ENCODE data around the gene DOHH. TPM values are rescaled to one million over a fixed set of nuclear protein-coding genes. Genes with fewer than 3 reads are reported as not detected.
A peak's percentile ranks its signal among the peaks of the same experiment; 100 is the strongest.
"Not testable (repeated sequence)": the region's sequence is repeated elsewhere in the genome, so short reads cannot be mapped to it uniquely, and the experiment has no call there.

DOHH gene
- total and polyA plus RNA-seq, 5 donors = 9.8 to 14.8 (median 12.4) TPM

DNA sequence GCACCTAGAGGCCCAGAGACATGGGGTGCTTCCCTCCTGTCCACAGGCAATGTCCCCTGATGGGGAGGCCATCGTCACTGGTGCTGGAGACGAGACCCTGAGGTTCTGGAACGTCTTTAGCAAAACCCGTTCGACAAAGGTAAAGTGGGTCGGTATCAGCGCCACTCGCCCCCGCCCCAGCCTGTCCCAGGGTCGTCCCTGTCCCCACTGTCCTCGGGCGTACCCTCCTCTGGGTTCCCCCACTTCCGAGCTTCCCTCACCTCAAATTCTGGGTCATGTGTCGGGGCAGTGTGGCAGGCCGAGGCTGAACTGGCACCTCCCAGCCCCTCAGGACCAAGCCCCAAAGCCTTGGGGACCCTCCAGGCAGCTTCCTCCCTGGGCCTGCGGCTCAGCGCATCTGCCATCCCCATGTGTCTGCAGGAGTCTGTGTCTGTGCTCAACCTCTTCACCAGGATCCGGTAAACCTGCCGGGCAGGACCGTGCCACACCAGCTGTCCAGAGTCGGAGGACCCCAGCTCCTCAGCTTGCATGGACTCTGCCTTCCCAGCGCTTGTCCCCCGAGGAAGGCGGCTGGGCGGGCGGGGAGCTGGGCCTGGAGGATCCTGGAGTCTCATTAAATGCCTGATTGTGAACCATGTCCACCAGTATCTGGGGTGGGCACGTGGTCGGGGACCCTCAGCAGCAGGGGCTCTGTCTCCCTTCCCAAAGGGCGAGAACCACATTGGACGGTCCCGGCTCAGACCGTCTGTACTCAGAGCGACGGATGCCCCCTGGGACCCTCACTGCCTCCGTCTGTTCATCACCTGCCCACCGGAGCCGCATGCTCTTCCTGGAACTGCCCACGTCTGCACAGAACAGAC is 34.1 kb upstream of the DOHH start:
- intact Hi-C loops (cut with DNase I) = no loop called here
- Histone ChIP-seq H3K4me3 (ENCODE audit: low read length) (no peak overlapping the region), H3K9me3 (ENCODE audit: control insufficient read depth, low read length) (no peaks in the 10 kb centered on the region), H3K27ac (ENCODE audit: low read length) (no peak overlapping the region), H3K4me1 (ENCODE audit: control insufficient read depth, insufficient read depth, low read length) (no peaks in the 10 kb centered on the region), H3K27me3 (ENCODE audit: control insufficient read depth, insufficient read depth) (no peaks in the 10 kb centered on the region)
- DNase-seq = no peak
- no peak for ATAC-seq
- 92% methylated on average over 38 of the region's 38 CpGs for WGBS

DNA sequence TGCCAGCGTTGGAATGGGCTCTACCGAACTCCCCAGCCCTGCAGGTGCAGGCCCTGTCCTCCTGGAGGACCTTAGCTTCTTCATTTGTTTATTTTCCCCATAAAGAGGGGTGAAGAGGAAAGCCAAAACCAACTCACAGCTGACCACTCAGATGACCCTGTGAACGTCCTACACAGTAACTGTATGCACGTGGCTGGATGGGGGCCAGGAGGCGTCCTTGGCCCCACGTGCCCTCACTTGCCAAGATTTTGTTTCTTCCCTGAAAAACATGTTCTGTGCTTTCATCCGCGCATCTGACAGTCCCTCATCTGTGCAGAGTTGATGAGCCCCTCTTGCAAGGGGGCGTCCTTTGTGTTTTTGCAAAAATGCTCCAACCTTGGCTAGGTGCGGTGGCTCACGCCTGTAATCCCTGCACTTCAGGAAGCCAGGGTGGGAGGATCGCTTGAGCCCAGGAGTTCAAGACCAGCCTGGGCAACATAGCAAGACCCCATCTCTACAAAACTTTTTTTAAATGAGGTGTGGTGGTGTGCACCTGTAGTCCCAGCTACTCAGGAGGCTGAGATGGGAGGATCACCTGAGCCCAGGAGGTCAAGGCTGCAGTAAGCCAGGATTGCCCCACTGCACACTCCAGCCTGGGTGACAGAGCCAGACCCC is 33.2 kb upstream of the DOHH start:
- no peak for ATAC-seq
- no peak overlapping the region for H3K4me3 ChIP-seq (ENCODE audit: low read length)
- intact Hi-C loops (cut with DNase I) = no loop called here
- no peak for DNase-seq
- H3K4me1 ChIP-seq (ENCODE audit: control insufficient read depth, insufficient read depth, low read length) = no peaks in the 10 kb centered on the region
- no peaks in the 10 kb centered on the region for H3K27me3 ChIP-seq (ENCODE audit: control insufficient read depth, insufficient read depth)
- WGBS = 80% methylated on average over 12 of the region's 12 CpGs
- H3K9me3 ChIP-seq (ENCODE audit: control insufficient read depth, low read length) = no peaks in the 10 kb centered on the region
- no peak overlapping the region for H3K27ac ChIP-seq (ENCODE audit: low read length)

DNA sequence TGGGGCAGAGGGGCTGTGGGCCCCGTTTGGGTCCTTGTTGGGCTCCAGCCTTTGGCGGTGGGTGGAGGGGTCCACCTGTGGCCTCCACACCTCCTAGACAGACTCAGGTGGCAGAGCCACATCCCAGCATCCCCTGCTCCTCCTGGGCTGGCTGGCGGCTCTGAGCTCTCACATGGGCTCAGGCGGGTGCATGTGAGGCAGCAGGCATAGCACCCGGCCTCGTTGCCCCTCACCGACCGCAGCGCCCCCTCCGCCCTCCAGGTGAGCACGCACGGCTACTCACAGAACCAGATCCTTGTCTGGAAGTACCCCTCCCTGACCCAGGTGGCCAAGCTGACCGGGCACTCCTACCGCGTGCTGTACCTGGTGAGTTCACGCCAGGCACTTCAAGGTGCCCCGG is 32.6 kb upstream of the DOHH start:
- no peak for ATAC-seq
- no peak overlapping the region for H3K27ac ChIP-seq (ENCODE audit: low read length)
- intact Hi-C loops (cut with DNase I) = no loop called here
- DNase-seq = no peak
- no peak overlapping the region for H3K4me3 ChIP-seq (ENCODE audit: low read length)
- no peaks in the 10 kb centered on the region for H3K9me3 ChIP-seq (ENCODE audit: control insufficient read depth, low read length)
- H3K27me3 ChIP-seq (ENCODE audit: control insufficient read depth, insufficient read depth) = no peaks in the 10 kb centered on the region
- H3K4me1 ChIP-seq (ENCODE audit: control insufficient read depth, insufficient read depth, low read length) = no peaks in the 10 kb centered on the region
- 93% methylated on average over 17 of the region's 17 CpGs for WGBS

DNA sequence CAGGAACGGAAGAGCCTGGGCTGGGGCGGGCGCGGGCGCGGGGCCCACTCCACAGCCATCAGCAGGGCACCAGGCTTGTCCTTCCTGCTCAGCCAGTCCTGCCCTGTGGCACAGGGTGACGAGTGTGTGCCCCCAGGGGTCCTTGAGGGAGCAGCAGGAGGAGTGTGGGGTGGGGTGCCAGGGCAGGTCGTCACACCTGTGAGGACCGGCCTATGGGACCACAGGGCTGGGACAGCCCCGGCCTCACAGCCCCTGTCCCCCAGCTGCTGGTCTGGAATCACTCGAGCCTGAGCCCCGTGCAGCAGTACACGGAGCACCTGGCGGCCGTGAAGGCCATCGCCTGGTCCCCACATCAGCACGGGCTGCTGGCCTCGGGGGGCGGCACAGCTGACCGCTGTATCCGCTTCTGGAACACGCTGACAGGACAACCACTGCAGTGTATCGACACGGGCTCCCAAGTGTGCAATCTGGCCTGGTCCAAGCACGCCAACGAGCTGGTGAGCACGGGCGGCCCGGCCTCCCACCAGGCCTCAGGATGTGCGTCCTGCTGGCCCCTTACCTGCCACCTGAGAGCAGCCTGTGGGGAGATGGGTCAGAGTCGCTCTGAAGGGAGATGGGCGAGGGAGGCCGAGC is 31.8 kb upstream of the DOHH start:
- WGBS = 94% methylated on average over 33 of the region's 33 CpGs
- Histone ChIP-seq H3K4me3 (ENCODE audit: low read length) (no peak overlapping the region), H3K27ac (ENCODE audit: low read length) (no peak overlapping the region), H3K4me1 (ENCODE audit: control insufficient read depth, insufficient read depth, low read length) (no peaks in the 10 kb centered on the region), H3K27me3 (ENCODE audit: control insufficient read depth, insufficient read depth) (no peaks in the 10 kb centered on the region), H3K9me3 (ENCODE audit: control insufficient read depth, low read length) (no peaks in the 10 kb centered on the region)
- ATAC-seq (no peak), DNase-seq (no peak)
- intact Hi-C loops (cut with DNase I) = no loop called here

DNA sequence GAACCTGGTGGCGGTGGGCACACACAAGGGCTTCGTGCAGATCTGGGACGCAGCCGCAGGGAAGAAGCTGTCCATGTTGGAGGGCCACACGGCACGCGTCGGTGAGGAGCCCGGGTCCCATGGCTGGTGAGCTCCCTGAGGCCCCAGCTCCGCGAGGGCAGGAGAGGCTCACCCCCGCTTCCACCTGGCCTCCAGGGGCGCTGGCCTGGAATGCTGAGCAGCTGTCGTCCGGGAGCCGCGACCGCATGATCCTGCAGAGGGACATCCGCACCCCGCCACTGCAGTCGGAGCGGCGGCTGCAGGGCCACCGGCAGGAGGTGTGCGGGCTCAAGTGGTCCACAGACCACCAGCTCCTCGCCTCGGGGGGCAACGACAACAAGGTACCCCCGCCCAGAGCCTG is 31.2 kb upstream of the DOHH start:
- Histone ChIP-seq H3K9me3 (ENCODE audit: control insufficient read depth, low read length) (no peaks in the 10 kb centered on the region), H3K27ac (ENCODE audit: low read length) (no peak overlapping the region), H3K4me1 (ENCODE audit: control insufficient read depth, insufficient read depth, low read length) (no peaks in the 10 kb centered on the region), H3K27me3 (ENCODE audit: control insufficient read depth, insufficient read depth) (no peaks in the 10 kb centered on the region), H3K4me3 (ENCODE audit: low read length) (no peak overlapping the region)
- intact Hi-C loops (cut with DNase I) = no loop called here
- DNase-seq (no peak), ATAC-seq (no peak)
- 92% methylated on average over 29 of the region's 29 CpGs for WGBS

DNA sequence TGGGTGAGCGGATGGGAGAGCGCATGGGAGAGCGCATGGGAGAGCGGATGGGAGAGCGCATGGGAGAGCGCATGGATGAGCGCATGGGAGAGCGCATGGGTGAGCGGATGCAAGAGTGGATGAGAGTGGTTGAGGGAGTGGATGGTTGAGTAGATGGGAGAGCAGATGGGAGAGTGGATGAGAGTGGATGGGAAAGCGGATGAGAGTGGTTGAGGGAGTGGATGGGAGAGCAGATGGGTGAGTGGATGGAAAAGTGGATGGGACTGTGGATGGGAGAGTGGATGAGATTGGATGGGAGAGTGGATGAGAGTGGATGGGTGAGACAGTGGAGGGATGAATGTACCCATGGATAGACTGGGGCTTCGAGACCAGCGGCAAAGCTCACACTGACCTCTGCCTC is 29.9 kb upstream of the DOHH start:
- no peak overlapping the region for H3K4me3 ChIP-seq (ENCODE audit: low read length)

DNA sequence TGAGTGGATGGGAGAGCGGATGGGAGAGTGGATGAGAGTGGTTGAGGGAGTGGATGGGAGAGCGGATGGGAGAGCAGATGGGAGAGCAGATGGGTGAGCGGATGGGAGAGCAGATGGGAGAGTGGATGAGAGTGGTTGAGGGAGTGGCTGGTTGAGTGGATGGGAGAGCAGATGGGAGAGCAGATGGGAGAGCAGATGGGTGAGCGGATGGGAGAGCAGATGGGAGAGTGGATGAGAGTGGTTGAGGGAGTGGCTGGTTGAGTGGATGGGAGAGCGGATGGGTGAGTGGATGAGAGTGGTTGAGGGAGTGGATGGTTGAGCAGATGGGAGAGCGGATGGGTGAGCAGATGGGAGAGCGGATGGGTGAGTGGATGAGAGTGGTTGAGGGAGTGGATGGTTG is 28.8 kb upstream of the DOHH start:
- WGBS = 99% methylated on average over 7 of the region's 7 CpGs
- H3K4me3 ChIP-seq (ENCODE audit: low read length); ATAC-seq; H3K27ac ChIP-seq (ENCODE audit: low read length); H3K27me3 ChIP-seq (ENCODE audit: control insufficient read depth, insufficient read depth); intact Hi-C loops (cut with DNase I); H3K9me3 ChIP-seq (ENCODE audit: control insufficient read depth, low read length); H3K4me1 ChIP-seq (ENCODE audit: control insufficient read depth, insufficient read depth, low read length); DNase-seq: not testable (repeated sequence)

More for the DNA sequence above, 29.9 kb upstream of the DOHH start:
- 98% methylated on average over 12 of the region's 12 CpGs for WGBS
- H3K27me3 ChIP-seq (ENCODE audit: control insufficient read depth, insufficient read depth) = no peaks in the 10 kb centered on the region
- H3K27ac ChIP-seq (ENCODE audit: low read length) = no peak overlapping the region
- ATAC-seq = no peak
- intact Hi-C loops (cut with DNase I) = no loop called here
- no peaks in the 10 kb centered on the region for H3K9me3 ChIP-seq (ENCODE audit: control insufficient read depth, low read length)
- no peak for DNase-seq
- H3K4me1 ChIP-seq (ENCODE audit: control insufficient read depth, insufficient read depth, low read length) = no peaks in the 10 kb centered on the region

DNA sequence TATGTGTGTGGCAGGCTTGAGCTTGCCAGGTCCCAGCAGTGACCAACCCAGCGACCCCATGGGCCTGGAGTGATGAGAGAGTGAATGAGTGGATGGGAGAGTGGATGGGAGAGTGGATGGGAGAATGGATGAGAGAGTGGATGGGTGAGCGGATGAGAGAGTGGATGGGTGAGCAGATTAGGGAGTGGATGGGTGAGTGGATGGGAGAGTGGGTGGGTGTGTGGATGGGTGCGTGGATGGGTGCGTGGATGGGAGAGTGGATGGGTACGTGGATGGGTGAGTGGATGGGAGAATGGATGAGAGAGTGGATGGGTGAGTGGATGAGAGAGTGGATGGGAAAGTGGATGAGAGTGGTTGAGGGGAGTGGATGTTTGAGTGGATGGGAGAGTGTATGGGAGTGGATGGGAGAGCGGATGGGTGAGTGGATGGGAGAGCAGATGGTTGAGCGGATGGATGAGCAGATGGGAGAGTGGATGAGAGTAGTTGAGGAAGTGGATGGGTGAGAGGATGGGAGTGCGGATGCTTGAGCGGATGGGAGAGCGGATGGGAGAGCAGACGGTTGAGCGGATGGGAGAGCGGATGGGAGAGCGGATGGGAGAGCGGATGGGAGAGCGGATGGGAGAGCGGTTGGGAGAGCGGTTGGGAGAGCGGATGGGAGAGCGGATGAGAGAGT is 28.2 kb upstream of the DOHH start:
- H3K27me3 ChIP-seq (ENCODE audit: control insufficient read depth, insufficient read depth) = no peaks in the 10 kb centered on the region
- no peak overlapping the region for H3K27ac ChIP-seq (ENCODE audit: low read length)
- no peak overlapping the region for H3K4me3 ChIP-seq (ENCODE audit: low read length)
- no peaks in the 10 kb centered on the region for H3K4me1 ChIP-seq (ENCODE audit: control insufficient read depth, insufficient read depth, low read length)
- DNase-seq (no peak), ATAC-seq (no peak)
- WGBS = 96% methylated on average over 20 of the region's 20 CpGs
- intact Hi-C loops (cut with DNase I) = no loop called here
- no peaks in the 10 kb centered on the region for H3K9me3 ChIP-seq (ENCODE audit: control insufficient read depth, low read length)

DNA sequence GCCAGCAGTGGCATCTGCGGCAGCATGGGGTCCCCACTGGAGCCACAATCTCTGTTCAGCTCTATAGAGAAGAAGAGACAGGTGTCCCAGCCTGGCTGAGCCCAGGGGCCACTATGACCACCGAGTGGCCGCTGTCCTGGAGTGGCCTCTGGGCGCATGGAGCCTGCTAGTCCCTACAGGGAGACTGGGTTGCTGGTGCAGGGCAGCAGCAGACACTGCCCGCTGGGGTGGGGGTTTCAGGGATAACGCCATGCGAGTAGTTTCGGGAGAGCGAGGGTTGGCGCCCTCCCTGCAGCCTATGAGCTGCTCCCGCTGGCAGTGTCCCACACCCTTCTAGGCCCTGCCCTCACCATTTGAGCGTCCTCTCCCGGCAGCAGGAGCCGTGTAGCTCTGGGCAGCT is 27.6 kb upstream of the DOHH start:
- Histone ChIP-seq H3K4me3 (ENCODE audit: low read length) (no peak overlapping the region), H3K27me3 (ENCODE audit: control insufficient read depth, insufficient read depth) (no peaks in the 10 kb centered on the region), H3K27ac (ENCODE audit: low read length) (no peak overlapping the region), H3K9me3 (ENCODE audit: control insufficient read depth, low read length) (no peaks in the 10 kb centered on the region), H3K4me1 (ENCODE audit: control insufficient read depth, insufficient read depth, low read length) (no peaks in the 10 kb centered on the region)
- peak in 1 of 3 donors; percentile 38 for DNase-seq
- 99% methylated on average over 14 of the region's 14 CpGs for WGBS
- intact Hi-C loops (cut with DNase I) = no loop called here
- no peak for ATAC-seq

DNA sequence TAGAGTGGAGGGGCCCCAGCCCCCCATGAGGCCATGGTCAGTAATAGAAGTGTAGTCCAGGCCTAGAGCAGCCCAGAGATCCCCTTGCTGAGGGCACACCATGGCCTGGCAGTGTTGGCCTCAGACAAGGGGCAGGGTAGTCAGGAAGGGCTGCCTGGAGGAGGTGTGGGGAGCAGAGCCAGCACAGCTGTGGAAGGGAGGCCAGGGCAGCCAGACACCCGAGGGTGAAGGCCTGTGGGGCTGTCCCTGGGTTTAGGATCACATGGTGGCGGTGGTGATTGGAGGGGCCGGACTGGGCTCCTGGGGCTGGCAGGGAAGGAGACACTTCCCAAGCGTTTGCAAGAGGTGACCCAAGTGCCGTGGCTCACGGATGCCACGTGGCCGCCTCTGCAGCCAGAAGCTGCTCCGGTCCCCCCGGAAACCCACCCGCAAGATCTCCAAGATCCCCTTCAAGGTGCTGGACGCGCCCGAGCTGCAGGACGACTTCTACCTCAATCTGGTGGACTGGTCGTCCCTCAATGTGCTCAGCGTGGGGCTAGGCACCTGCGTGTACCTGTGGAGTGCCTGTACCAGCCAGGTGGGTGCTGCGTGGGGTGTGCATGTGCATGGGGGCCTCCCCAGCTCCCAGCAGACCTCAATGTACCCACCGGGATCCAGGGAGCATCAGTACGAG is 26.9 kb upstream of the DOHH start:
- no peak overlapping the region for H3K4me3 ChIP-seq (ENCODE audit: low read length)
- ATAC-seq (no peak), DNase-seq (peak in 1 of 3 donors; percentile 45)
- H3K27ac ChIP-seq (ENCODE audit: low read length) = no peak overlapping the region
- H3K27me3 ChIP-seq (ENCODE audit: control insufficient read depth, insufficient read depth) = no peaks in the 10 kb centered on the region
- no peaks in the 10 kb centered on the region for H3K4me1 ChIP-seq (ENCODE audit: control insufficient read depth, insufficient read depth, low read length)
- 97% methylated on average over 21 of the region's 21 CpGs for WGBS
- intact Hi-C loops (cut with DNase I) = no loop called here
- H3K9me3 ChIP-seq (ENCODE audit: control insufficient read depth, low read length) = no peaks in the 10 kb centered on the region
